Activated gamma-delta T cell treated with Interleukin-2 at 50 U/mL for 16 hours (primary cell): ENCODE results near the gene LMO7.

ENCODE experiments used
- DNase-seq: peaks from one replicate; pipeline ENCODE4 v3.0.0-alpha.2; 2020

The LMO7 gene

GRCh38 chr13:75861786-75862185, 225.7 kb downstream of the LMO7 start:
- DNase-seq, result no peak

GRCh38 chr13:75864718-75865117, 228.6 kb downstream of the LMO7 start:
- DNase-seq, result no peak

- no peak for DNase-seq
Observed at GRCh38 chr13:75867379-75868117, 231.4 kb downstream of the LMO7 start.

DNA sequence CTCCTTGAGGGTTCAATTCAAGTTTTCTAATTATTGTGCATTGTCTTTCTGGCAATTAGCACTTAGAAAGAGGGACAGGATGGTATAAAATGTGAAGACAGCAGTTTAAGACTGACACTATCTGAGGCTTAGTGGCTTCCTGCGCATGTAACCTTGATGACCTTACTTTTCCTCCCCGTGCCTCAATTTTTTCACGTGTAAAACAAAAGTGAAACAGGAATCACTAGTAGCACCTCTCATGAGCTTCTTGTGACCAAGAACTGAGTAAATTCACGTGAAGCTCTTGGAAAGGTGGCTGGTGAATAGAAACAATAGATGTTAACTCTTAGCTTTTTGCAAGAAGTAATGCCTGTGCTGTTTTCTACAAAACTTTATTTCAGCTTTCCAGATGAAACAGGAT, 233.9 kb downstream of the LMO7 start:
- DNase-seq, result no peak

DNA sequence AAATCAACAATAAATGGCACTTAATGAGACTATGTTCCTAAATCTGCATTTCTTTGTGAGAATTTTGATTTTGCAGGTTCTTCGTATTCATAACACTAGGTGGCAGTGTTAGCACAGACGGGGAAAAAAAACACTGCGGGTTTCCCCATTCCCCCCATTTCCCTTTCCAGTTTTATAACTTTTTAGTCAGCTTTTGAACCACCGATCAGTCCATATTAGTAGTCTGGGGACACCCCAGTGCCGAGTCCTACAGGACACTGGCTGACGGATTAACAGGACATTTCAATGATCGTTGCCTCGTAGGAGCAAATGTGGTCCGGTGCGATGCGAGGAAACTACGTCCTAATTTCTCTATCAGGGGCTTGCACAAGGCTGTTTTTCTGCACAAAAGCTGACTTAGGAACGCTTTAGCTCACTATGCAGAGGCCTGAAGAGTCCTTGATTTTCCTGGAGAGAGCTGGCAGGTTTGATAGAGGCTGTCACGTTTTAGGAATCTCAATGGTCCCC, 234.3 kb downstream of the LMO7 start:
- no peak for DNase-seq

GRCh38 chr13:75871059-75871458, 234.9 kb downstream of the LMO7 start:
- no peak for DNase-seq

DNA sequence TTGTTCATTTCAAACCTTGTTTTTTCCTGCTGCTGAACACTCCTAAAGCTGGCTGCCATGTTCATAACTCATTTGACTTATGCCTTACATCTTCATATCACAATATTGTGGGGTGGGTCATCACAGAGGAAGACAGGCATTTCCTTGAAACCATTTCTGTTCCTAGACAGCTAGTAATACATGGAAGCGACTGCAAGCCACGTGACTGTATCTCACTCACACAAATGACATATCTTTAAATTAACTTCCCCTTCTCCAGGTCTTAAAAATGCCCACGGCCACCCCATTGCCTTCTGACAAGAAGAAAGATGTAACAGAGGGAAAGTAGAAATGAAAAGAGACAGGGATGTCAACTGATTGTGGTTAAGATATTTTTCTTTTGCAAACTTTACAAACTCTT, 236.8 kb downstream of the LMO7 start:
- no peak for DNase-seq

DNA sequence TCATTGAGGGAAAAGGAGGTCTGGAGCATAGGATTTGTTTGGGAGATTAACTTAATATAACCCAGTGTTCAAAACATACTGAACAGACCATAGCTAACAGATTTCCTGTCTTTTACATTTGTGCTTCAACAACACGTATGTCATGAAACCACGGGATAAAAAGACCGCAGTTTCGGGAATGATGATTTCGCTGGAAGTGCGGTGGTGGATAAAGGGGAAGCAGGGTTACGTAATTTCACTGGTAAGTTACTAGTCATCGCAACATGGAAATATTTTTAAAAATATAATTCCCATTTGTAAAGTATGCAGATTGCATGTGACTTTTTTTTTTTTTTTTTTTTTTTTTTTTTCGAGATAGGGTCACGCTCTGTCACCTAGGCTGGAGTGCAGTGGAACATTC, 237.4 kb downstream of the LMO7 start:
- DNase-seq, result no peak

DNA sequence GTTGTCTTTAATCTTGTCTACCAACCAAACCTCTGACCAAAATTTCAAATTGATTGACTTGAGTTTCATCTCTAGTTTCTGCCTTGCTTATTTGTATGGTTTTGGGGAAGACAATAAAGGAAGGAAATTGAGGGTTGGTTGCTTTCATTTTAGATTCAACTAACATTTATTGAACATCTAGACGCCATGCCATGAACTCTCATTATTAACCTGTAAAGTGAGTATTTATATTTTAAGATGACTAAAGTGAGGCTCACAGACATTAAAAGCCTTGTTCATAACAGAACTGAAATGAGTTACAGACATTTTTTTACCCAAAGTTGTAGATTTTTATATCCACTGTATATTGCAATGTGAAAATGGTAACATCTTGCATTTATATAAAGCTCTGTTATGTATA, 239.3 kb downstream of the LMO7 start:
- DNase-seq, result no peak

GRCh38 chr13:75876142-75877050, 240.3 kb downstream of the LMO7 start:
- peak; percentile 38 for DNase-seq

GRCh38 chr13:75877071-75877470, 240.9 kb downstream of the LMO7 start:
- DNase-seq, result no peak

DNA sequence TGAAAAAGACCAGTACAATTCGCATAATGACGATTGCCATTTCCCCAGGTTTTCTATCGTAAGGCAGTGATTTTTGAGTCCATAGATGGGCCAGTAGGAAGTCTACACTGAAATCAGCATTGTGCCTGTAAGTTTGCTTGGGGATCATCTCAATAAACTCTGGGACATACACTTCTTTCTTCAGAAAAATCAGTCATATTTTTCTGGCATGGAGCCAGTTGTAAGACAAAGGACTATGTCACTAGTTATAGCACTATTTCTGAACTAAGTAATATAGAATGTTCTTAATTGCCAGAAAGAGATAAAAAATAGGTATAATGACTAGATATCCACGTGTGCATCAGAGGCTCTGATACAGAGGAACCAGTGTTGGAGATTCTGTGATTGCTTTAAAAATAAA, 243.5 kb downstream of the LMO7 start:
- no peak for DNase-seq

DNA sequence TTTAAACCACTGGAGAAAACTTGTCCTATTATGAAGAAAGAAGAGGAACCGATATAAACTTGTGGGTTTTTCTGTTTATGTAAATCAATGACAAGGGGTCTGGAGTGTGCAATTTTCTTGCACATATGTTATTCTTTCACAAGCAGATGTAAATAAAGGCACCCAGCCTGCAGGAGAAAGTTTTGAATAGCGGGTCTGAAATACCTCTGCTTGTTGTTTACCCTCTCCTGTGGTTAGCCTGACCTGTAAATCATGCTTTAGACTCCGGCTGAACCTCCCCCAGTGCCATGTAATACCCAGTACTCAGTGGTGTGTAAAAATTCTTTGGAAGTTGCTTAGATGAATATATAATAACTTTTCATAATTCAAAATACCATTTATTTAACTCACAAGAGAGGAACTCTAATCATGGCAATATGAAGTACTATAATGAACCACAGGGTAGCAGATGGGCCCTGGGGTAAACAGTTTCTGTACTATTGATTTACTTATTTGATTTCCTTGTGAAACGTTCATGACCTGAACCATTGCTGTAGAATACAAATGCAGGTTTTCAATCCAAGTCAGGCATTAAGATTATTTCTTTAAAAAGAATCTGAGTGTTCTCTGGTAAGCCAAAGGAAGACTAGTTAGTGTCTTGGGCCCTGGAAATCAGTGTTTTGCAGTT, 245.1 kb downstream of the LMO7 start:
- no peak for DNase-seq

GRCh38 chr13:75882261-75882660, 246.1 kb downstream of the LMO7 start:
- DNase-seq, result no peak

GRCh38 chr13:75889427-75889826, 253.3 kb downstream of the LMO7 start:
- no peak for DNase-seq

GRCh38 chr13:75895168-75895567, 259.0 kb downstream of the LMO7 start:
- DNase-seq, result no peak

DNA sequence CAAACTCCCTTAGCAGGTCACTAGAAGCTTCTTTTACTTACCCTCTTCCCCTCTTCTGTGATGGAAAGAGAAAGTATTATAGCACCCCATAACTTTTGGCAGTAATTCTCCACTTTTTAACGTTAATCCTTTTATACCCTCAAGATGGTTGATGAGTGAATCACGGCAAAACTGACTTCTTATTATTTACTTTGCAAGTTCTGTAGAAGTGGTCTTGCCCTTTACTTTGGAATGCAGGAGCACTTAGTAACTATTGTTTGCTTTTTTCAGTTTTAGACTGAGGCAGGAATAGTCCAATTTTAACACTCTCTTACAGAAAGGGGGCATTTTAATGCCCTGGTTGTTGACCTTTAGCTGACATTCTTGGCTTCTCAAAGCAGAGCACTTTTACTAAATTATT, 260.1 kb downstream of the LMO7 start:
- DNase-seq, result no peak

DNA sequence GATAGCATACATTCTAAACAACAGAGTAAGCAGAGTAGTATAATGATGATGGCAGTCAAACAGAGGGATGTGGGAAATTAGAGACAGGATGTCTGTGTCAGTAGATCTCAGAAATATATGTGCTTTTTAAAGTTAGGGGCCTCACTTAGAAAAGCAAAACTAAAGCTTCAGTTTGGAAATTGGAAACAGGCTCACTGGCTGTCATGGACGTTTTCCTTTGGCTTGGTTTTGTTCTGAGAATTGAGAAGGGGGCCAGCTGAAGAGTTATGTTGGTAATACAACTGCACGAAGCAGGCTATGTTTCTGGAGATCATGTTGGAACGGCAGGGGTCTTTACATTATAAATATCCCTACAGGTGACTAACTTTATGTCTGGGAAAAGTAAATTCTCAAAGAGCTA, 261.3 kb downstream of the LMO7 start:
- DNase-seq, result no peak

- no peak for DNase-seq
Observed at GRCh38 chr13:75901501-75901900, 265.4 kb downstream of the LMO7 start.

DNA sequence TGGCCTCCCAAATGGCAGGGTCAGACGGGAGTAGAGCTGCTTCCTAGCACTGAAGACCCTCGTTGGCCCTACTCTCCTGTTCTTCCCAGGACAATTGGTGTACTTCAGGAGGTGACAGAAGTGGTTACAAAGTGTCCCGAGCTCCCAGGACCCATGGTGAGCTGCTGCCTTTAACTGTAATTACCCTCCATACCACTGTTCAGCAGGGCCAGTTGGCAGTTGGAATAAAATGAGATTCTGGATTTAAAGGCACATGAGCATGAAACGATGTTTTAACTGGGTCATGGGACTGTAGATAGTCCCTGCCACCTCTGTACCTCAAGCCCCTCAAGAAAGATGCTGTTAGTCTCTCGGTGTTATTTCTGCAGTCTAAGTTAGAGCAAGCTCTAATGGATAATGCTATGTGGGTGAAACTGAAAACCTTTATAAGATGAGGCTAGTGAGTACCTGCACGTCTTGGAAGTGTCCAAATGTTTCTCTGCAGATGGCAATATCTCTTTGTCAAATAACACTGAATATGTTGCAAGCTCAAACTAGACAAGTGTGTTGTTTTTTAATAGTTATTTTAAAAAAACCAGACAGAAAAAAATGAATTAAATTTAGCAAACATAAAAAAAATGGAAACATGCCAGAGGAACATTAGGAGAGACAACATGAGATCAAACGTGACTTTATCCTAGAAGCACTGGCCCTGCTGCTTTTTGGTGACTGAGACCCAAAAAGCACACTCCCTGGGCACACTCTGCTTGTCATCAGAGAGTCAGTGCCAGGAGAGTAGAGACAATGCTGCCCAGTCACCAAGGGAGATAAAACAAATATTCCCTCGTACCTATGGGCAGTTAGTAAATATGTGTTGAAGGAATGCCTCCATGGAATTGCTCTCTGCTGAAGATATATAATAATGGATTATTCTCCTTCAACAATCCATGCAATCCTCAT, 266.3 kb downstream of the LMO7 start:
- DNase-seq, result no peak

DNA sequence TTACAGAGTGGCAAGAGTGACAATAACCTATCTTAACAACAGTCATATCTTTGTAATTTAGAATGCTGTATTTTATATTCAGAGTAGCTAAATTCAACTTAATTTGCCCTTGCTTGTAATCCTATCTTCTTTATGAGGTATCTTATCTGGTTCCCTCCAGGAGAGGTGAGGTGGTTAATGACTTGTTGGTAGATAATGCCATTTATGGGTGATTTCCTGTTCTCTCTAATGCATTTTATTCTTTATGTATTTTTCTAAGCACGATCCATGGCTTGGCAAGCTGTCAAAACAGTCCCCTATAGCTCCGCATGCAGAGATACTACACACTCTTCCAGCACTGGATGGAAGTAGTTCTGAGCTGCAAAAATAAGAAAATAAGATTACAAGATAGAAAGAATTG, 267.9 kb downstream of the LMO7 start:
- DNase-seq, result no peak

GRCh38 chr13:75906315-75906714, 270.2 kb downstream of the LMO7 start:
- no peak for DNase-seq
